ENCODE measurements around the gene IL10.

- no peak for TF ChIP-seq CTCF (IDR thresholded peaks at IDR 0.05)
- TF ChIP-seq POLR2A (IDR thresholded peaks at IDR 0.05) = no peak
Observed at GRCh38 chr1:206785182-206785765, 13.0 kb upstream of the IL10 start.

All from suprapubic skin (tissue), 3 donors.